HAP-1 (cell line): ENCODE results near the gene BAG2.
A peak's percentile ranks its signal among the peaks of the same experiment; 100 is the strongest.

ENCODE experiments used
- DNase-seq, 2 experiments: peaks; one replicate each; pipeline ENCODE4 v3.0.0-alpha.2; 2016 to 2020; ENCODE audit warnings: low spot score in 2 of 2
- H3K27me3 ChIP-seq: fragments of 250-450 bp; sonication (Bioruptor Pico); 2 replicates; pipeline ENCODE4 v1.5.1; 2020; ENCODE audit warnings: low read depth, mild to moderate bottlenecking, moderate library complexity
- H3K36me3 ChIP-seq: fragments of 250-450 bp; sonication (Bioruptor Pico); replicated peaks from 2 replicates; pipeline ENCODE4 v1.5.1; 2020; ENCODE audit warnings: mild to moderate bottlenecking
- H3K4me1 ChIP-seq: fragments of 250-450 bp; sonication (Bioruptor Pico); 2 replicates; pipeline ENCODE4 v1.5.1; 2020; ENCODE audit warnings: mild to moderate bottlenecking
- H3K4me3 ChIP-seq: fragments of 250-450 bp; sonication (Bioruptor Pico); 2 replicates; pipeline ENCODE4 v1.5.1; 2020; ENCODE audit warnings: mild to moderate bottlenecking, moderate library complexity
- H3K9me3 ChIP-seq: fragments of 250-450 bp; sonication (Bioruptor Pico); 2 replicates; pipeline ENCODE4 v1.5.1; 2020; ENCODE audit warnings: mild to moderate bottlenecking, moderate library complexity
- in situ Hi-C: fragments of 300-500 bp; cut with MboI; formaldehyde crosslinking; loops from 3 replicates; pipeline ENCODE4 v1.14.3; 2020; ENCODE audit warnings: low sequenced_read_pairs, inconsistent platforms, mixed read lengths

BAG2 gene

DNA sequence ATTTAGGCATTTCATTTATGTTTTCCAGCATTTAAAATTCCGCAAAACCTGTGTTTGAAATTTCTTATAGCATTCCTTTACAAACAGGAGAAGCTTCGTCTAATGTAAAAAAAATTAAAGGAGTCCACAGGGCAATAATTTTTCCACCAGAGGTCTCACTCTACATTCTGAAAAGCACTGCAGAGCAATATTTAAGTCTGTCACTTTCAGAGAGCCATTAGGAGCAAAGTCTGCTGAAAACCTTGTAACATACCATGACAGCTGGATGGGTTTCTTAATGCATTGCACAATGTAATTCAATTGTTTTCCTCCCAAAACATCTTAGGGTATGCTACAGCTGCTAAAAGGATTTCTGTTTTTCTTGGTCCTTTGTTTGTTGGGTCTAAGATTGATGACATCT is 18.0 kb downstream of the BAG2 start:
- no peaks in the 10 kb centered on the region for H3K9me3 ChIP-seq
- peaks cover 47% of the 10 kb centered on the region for H3K36me3 ChIP-seq
- no peak overlapping the region for H3K4me3 ChIP-seq
- in situ Hi-C loops: no loop called here
- DNase-seq: no peak
- no peaks in the 10 kb centered on the region for H3K27me3 ChIP-seq
- H3K4me1 ChIP-seq: peaks cover 3% of the 10 kb centered on the region; the same call in 1 of the 2 replicates

DNA sequence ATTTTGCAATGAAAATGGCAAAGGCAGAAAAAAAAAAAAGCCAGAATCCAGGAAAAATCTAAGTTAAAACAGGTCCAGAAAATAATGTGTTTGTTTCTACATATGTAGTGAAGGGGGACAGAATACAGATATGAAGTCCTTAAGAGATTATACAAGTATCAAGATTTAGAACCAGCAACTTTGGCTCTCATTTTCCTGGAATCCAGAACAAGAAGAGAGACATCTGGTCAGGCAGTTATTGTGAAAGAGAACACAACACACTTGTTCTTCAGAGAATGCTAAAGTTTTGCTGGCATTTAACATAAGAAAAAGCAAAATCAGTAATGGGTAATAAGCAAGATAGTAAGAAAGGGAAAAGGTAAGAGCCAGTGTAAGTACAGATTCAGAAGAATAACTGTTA is 21.1 kb downstream of the BAG2 start:
- in situ Hi-C loops: no loop called here
- peak in 1 of 2 experiments; percentile 10 for DNase-seq
- Histone ChIP-seq H3K4me3 (no peak overlapping the region), H3K4me1 (peaks cover 3% of the 10 kb centered on the region; the same call in 1 of the 2 replicates), H3K9me3 (no peaks in the 10 kb centered on the region), H3K36me3 (peaks cover 33% of the 10 kb centered on the region), H3K27me3 (no peaks in the 10 kb centered on the region)

DNA sequence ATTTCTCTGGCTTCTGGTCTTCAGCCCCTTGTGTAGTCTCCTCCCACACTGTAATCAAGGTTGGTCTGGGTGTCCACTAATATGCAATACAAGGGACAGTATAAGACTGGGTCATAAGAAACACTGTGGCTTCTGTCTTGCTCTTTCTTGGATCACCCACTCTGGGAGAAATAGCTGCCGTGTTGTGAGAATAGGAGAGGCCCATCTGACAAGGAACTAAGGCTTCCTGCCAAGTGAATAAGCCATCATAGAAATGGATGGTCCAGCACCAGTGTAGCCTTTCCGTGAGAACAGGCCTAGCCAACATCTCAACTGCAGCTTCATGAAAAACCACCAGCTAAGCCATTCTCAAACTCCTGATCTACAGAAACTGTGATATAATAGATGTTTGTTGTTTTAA is 23.3 kb downstream of the BAG2 start:
- in situ Hi-C loops: no loop called here
- peaks cover 3% of the 10 kb centered on the region; the same call in 1 of the 2 replicates for H3K4me1 ChIP-seq
- H3K9me3 ChIP-seq: no peaks in the 10 kb centered on the region
- peaks cover 20% of the 10 kb centered on the region for H3K36me3 ChIP-seq
- no peaks in the 10 kb centered on the region for H3K27me3 ChIP-seq
- no peak overlapping the region for H3K4me3 ChIP-seq
- no peak for DNase-seq

DNA sequence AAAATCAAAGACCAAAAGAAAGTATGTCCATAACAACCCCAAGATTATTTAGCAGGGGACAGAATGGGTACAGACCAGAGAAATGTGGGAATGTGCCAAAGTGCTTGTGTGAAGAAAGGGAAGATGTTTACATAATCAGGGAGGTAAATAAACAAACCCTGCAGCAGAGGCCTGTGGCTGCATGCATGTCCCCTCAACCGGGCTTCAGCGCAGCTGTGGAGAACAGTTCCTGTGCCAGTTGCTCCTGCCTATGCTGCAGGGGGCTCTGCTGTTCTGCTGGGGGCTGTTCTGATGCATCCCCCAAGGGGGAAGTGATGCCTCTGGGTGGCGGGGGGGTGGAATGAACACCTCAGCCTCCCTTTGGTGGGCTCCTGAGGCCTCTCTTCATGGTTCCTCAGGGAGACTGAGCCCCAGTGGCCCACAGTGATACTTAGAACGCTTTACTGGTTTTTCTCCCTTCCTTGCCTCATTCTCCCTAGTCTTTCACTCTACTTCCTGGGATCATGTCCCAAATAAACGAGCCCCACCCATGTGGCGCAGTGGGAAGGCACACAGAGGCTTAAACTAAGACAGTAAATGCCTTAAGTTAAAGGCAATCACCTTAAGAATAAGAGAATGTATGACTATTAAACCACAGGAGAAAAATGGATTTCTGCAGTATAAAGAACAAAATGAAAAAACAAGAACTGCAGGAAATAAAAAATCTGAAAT is 27.0 kb downstream of the BAG2 start:
- DNase-seq: no peak
- no peaks in the 10 kb centered on the region for H3K27me3 ChIP-seq
- H3K36me3 ChIP-seq: no peaks in the 10 kb centered on the region
- no peaks in the 10 kb centered on the region for H3K4me1 ChIP-seq
- no peak overlapping the region for H3K4me3 ChIP-seq
- H3K9me3 ChIP-seq: no peaks in the 10 kb centered on the region
- in situ Hi-C loops: no loop called here

DNA sequence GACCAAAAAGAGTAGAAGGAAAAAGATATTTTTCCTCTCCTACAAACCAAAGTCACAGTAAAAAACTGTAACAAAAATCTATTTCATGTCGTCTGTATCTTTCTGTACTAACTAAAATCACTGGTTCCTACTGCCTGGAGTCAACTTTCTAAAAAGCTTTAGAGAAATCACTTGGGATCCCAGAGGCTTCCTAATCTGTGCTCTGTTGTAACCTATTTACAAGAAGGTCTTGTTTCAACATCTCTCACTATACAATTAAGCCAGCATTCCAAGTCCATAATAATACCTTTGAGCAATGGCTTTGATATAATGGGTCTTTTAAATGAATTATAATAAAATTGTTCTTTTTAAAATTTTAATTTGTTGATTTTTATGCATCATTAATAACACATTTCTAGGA is 29.6 kb downstream of the BAG2 start:
- no peaks in the 10 kb centered on the region for H3K4me1 ChIP-seq
- H3K36me3 ChIP-seq: no peaks in the 10 kb centered on the region; the same call in 1 of the 2 replicates
- no peak overlapping the region for H3K4me3 ChIP-seq
- in situ Hi-C loops: no loop called here
- no peaks in the 10 kb centered on the region for H3K9me3 ChIP-seq
- no peaks in the 10 kb centered on the region for H3K27me3 ChIP-seq
- no peak for DNase-seq

DNA sequence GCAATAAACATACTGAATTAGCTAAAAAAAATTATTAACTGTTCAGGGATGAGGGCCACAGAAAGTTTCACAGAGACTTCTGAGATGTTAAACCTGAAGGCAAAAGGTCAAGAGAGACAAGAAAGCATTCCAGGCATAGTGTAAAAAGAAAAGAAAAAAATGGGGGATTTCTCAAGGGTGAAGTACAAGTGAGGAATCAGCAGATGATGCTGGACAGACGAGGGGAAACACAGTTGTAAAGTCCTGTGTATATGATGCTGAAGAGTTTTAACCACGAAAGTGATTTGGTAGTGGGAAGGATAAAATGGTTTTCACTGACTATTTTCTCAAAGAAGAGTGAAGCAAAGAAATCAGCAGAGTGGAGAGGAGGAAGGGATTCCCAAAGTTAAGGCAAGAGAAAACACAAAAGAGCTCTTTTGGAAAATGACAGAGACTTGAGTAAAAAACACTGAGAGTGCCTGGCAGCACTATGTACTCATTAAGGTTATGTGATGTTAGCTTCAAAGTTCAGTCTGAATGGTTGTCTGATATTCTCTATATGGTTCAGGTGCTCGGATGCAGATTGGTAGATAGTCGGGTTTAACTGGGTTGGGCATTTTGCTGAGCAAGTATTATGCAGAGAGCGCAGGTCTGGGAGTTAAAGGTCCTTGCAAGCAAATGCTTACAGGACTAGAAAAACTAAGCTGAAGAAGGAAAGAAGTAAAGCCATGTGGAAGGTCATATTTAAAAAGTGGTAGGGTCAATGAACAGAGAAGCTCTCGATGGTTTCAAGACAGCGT is 33.6 kb downstream of the BAG2 start:
- in situ Hi-C loops: no loop called here
- peaks cover 8% of the 10 kb centered on the region; the same call in 1 of the 2 replicates for H3K4me1 ChIP-seq
- no peaks in the 10 kb centered on the region; the same call in 1 of the 2 replicates for H3K36me3 ChIP-seq
- H3K9me3 ChIP-seq: no peaks in the 10 kb centered on the region
- H3K27me3 ChIP-seq: no peaks in the 10 kb centered on the region
- no peak overlapping the region for H3K4me3 ChIP-seq
- no peak for DNase-seq

DNA sequence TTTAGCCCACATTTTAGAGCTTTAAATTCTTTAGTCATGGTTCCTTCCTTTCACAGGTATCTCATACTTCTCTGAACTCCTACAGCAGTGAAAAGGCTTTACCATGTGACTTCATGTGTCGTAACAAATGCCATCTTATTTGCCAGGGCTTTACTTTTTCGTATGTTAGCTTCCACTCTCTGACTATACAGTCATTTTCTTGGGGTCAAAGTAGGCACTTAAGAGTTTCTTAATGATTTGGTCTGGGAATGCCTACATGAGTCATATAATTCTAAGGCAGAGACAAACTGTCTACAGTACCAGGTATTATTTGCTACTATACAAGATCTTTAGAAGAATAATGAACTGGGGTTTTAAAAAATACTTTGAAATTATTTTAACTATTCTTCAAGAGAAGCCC is 35.0 kb downstream of the BAG2 start:
- Histone ChIP-seq H3K4me1 (peaks cover 17% of the 10 kb centered on the region), H3K9me3 (no peaks in the 10 kb centered on the region), H3K27me3 (no peaks in the 10 kb centered on the region), H3K4me3 (no peak overlapping the region), H3K36me3 (no peaks in the 10 kb centered on the region; the same call in 1 of the 2 replicates)
- in situ Hi-C loops: no loop called here
- no peak for DNase-seq

DNA sequence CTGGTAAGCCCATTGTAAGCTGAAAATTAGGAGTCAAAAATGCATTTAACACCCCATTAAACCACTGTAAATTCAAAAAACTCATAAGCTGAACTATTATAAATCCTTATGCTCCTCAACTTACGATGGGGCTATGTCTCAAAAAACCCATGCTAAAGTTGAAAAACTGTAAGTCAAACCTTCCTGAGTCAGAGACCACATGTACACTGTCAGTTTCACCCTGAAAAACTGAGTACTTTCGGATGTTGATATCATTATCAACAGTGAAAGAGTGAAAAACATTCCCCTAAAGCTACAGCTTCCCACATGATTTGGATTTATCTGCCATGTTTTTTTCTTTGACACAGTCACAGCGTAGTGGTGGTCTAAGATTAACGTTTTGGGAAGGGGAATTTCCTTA is 35.7 kb downstream of the BAG2 start:
- Histone ChIP-seq H3K9me3 (no peaks in the 10 kb centered on the region), H3K27me3 (no peaks in the 10 kb centered on the region), H3K36me3 (no peaks in the 10 kb centered on the region; the same call in 1 of the 2 replicates), H3K4me1 (peaks cover 19% of the 10 kb centered on the region), H3K4me3 (no peak overlapping the region)
- in situ Hi-C loops: no loop called here
- DNase-seq: no peak

DNA sequence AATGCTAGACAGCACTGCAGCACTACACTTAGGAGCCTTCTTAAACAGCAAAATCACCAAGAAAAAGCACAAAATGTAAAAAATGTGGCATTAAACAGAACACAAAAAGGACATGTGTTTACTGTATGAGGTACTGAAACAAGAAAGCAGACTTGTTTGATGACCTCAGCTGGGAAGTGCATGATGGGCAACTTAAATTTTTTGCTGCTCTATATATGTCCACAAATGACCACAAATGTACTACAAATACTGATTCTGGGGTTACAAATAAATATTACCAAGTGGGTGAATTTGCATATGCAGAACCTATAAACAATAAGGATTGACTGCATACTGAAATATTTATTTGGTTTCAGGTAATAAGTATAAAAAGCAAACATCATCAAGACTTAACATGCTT is 36.9 kb downstream of the BAG2 start:
- H3K9me3 ChIP-seq: no peaks in the 10 kb centered on the region
- H3K4me1 ChIP-seq: peaks cover 19% of the 10 kb centered on the region
- DNase-seq: no peak
- in situ Hi-C loops: no loop called here
- H3K36me3 ChIP-seq: no peaks in the 10 kb centered on the region; the same call in 1 of the 2 replicates
- H3K4me3 ChIP-seq: no peak overlapping the region
- no peaks in the 10 kb centered on the region for H3K27me3 ChIP-seq

DNA sequence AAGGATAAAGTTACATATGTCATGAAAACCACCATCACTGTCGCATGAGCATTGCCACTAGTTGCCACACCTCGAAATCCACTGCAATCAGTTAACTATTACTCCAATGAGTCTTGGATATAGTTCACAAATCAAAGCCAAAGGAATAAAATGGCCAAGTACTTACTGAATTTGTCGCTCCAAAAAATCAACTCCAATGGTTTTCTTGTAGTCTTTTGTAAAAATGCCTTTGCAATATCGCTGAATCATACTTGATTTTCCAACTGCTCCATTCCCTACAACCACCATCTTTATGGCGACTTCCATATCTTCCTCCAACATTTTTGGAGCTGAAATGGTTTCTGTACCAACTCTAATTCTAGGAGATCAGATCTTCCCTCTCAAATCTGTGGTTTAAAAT is 37.9 kb downstream of the BAG2 start:
- Histone ChIP-seq H3K9me3 (no peaks in the 10 kb centered on the region), H3K4me1 (peaks cover 19% of the 10 kb centered on the region), H3K27me3 (no peaks in the 10 kb centered on the region), H3K4me3 (no peak overlapping the region), H3K36me3 (no peaks in the 10 kb centered on the region)
- DNase-seq: no peak
- in situ Hi-C loops: no loop called here

DNA sequence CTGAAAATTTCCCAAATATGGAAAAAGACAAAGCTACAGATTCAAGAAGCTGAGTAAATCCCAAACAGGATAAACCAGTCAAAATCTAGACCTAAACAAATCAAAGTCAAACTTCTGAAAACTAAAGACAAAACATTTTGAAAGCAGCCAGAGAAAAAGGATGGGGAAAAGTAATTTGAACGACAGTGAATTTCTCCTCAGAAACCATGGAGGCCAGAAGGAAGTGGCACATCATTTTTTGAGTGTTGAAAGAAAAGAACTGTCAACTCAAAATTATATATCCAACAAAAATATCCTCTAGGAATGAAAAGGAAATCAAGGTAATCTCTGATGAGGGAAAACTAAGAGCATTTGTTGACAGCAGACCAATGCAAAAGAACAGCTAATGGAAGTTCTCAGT is 43.1 kb downstream of the BAG2 start:
- H3K4me3 ChIP-seq: no peak overlapping the region
- DNase-seq: no peak
- in situ Hi-C loops: no loop called here
- no peaks in the 10 kb centered on the region for H3K36me3 ChIP-seq
- peaks cover 4% of the 10 kb centered on the region; the same call in 1 of the 2 replicates for H3K9me3 ChIP-seq
- H3K27me3 ChIP-seq: no peaks in the 10 kb centered on the region
- peaks cover 16% of the 10 kb centered on the region for H3K4me1 ChIP-seq

DNA sequence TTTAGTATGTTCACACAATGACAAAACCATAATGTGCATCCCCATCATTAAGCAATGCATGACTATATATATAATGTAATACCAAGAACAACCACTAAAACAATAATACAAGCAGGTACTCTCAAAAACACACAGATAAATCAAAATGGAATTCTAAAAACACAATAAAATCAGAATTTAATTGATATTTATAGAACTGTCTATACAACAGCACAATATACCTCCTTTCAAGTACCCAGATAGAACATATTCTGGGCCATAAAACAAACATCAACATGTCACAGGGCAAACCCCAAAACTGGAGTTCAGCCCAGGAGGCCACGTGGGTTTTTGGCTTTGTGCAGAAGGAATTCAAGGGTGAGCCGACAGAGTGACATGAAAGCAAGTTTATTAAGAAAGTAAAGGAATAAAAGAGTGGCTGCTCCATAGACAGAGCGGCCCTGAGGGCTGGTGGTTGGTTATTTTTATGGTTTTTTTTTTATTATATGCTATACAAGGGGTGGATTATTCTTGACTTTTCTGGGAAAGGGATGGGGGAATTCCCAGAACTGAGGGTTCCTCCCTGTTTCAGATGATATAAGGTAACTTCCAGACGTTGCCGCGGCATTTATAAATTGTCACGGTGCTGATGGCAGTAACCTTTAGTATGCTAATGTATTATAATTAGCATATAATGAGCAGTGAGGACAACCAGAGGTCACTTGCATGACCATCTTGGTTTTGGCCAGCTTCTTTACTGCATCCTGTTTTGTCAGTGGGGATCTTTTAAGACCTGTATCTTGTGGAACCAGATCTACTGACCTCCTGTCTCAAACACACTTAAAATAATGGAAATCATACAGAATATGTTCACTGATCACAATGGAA is 44.3 kb downstream of the BAG2 start:
- no peaks in the 10 kb centered on the region for H3K36me3 ChIP-seq
- no peaks in the 10 kb centered on the region for H3K27me3 ChIP-seq
- in situ Hi-C loops: no loop called here
- no peak overlapping the region for H3K4me3 ChIP-seq
- peaks cover 14% of the 10 kb centered on the region for H3K4me1 ChIP-seq
- DNase-seq: no peak
- peaks cover 4% of the 10 kb centered on the region; the same call in 1 of the 2 replicates for H3K9me3 ChIP-seq

DNA sequence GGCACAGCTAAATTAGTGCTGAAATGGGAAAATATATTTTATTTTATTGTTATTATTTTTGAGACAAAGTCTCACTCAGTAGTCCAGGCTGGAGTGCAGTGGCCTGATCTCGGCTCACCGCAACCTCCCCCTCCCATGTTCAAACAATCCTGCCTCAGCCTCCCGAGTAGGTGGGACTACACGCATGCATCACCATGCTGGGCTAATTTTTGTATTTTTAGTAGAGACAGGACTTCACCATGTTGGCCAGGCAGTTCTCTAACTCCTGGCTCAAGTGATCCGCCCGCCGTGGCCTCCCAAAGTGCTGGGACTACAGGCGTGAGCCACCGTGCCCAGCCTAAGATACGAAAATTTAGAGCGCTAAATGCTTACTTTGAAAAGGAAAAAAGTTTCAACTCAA is 45.1 kb downstream of the BAG2 start:
- Histone ChIP-seq H3K4me3 (no peak overlapping the region), H3K4me1 (peaks cover 6% of the 10 kb centered on the region), H3K36me3 (no peaks in the 10 kb centered on the region), H3K27me3 (no peaks in the 10 kb centered on the region), H3K9me3 (peaks cover 4% of the 10 kb centered on the region; the same call in 1 of the 2 replicates)
- in situ Hi-C loops: no loop called here
- no peak for DNase-seq
